ENCODE data around the gene CNTFR.

CNTFR gene

DNA sequence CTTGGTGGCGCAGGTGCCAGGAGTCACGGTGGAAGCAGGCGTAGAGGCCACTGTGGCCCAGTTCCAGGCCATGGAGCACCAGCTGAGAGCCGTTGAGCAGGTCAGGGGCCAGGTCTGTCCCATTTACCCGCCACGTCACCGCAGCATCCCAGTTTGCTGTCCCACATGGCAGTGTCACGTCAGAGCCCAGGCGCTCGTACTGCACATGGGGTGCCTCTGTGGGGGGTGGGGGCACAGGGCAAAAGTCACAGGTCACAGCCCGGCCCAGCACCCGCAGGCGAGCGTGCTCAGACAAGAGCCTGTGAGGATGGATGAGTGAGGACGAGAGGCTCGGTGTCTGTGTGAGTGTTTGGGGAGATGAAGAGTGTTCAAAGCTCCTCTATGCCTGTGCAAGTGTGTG lies 24.9 kb downstream of the CNTFR start:
- in situ Hi-C loops (cut with HindIII; ENCODE audit: low pct_ligation_motif_present, low sequenced_read_pairs), result no loop called here

DNA sequence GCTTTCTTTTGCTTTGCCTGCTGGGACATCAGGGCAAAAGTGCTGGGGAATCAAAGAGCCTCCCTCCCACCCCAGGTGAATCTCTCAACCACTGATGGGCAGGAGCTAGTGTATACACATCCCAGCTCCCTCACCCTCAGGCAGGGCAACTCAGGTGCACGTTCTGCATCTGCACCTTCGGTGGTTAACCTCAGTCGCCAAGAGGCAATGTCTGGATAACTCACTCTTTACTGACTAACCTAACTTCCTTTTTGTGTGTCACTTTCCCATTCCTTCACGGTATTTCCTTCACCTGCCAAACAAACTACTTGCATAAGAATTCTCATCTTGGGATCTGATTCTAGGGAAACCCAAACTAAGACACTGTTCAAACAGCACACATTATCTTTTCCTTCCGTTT lies 26.3 kb downstream of the CNTFR start:
- Histone ChIP-seq H3K36me3 (replicated peaks) (no peaks in the 10 kb centered on the region), H3K27me3 (replicated peaks) (peaks cover 15% of the 10 kb centered on the region), H3K27ac (no peak overlapping the region), H3K4me3 (ENCODE audit: low read depth, low read length) (no peak overlapping the region)
- TF ChIP-seq, protein P1, sequence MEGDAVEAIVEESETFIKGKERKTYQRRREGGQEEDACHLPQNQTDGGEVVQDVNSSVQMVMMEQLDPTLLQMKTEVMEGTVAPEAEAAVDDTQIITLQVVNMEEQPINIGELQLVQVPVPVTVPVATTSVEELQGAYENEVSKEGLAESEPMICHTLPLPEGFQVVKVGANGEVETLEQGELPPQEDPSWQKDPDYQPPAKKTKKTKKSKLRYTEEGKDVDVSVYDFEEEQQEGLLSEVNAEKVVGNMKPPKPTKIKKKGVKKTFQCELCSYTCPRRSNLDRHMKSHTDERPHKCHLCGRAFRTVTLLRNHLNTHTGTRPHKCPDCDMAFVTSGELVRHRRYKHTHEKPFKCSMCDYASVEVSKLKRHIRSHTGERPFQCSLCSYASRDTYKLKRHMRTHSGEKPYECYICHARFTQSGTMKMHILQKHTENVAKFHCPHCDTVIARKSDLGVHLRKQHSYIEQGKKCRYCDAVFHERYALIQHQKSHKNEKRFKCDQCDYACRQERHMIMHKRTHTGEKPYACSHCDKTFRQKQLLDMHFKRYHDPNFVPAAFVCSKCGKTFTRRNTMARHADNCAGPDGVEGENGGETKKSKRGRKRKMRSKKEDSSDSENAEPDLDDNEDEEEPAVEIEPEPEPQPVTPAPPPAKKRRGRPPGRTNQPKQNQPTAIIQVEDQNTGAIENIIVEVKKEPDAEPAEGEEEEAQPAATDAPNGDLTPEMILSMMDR (IDR thresholded peaks at IDR 0.05; ENCODE audit: low read depth, low read length, missing control alignments), result no peak
- in situ Hi-C loops (cut with HindIII; ENCODE audit: low pct_ligation_motif_present, low sequenced_read_pairs), result no loop called here
- DNase-seq, result no peak

More for the DNA sequence above, 24.9 kb downstream of the CNTFR start:
- H3K4me3 ChIP-seq (ENCODE audit: low read depth, low read length), result no peak overlapping the region
- TF ChIP-seq, protein P1 (IDR thresholded peaks at IDR 0.05; ENCODE audit: low read depth, low read length, missing control alignments), result no peak
- H3K27me3 ChIP-seq (replicated peaks), result peaks cover 11% of the 10 kb centered on the region
- H3K27ac ChIP-seq, result no peak overlapping the region
- H3K36me3 ChIP-seq (replicated peaks), result no peaks in the 10 kb centered on the region
- no peak for DNase-seq

DNA sequence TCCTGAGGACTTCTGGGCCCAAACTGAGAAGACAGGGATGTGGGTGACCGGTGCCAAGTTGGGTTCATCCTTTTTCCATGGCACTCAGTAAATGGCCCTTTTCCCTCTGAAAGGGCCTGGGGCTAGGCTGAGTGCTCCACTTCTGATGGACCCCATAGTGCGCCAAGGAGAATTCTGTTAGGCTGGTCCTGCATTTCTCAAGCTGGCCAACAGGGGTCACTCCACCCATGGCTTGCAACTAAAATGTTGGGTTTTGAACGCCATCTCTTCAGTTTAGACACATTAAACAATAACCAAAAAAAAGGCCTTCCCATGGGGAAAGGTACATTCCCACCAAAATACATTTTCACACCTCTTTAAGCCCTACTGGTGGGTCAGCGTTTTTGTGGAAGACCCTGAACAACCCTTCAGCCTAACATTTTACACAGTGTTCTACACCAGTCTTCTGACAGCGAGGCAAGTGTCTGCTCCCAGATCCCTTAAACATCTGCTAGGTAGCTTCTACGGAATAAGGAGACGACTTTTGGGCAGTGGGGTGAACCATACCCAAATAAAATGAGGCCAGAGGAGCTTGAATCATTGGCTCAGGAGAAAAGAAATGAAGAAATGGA lies 27.3 kb downstream of the CNTFR start:
- Histone ChIP-seq H3K27me3 (replicated peaks) (peaks cover 12% of the 10 kb centered on the region), H3K36me3 (replicated peaks) (no peaks in the 10 kb centered on the region), H3K4me3 (ENCODE audit: low read depth, low read length) (no peak overlapping the region), H3K27ac (no peak overlapping the region)
- DNase-seq, result no peak
- in situ Hi-C loops (cut with HindIII; ENCODE audit: low pct_ligation_motif_present, low sequenced_read_pairs), result no loop called here
- TF ChIP-seq, protein P1 (IDR thresholded peaks at IDR 0.05; ENCODE audit: low read depth, low read length, missing control alignments), result peak; percentile 77

DNA sequence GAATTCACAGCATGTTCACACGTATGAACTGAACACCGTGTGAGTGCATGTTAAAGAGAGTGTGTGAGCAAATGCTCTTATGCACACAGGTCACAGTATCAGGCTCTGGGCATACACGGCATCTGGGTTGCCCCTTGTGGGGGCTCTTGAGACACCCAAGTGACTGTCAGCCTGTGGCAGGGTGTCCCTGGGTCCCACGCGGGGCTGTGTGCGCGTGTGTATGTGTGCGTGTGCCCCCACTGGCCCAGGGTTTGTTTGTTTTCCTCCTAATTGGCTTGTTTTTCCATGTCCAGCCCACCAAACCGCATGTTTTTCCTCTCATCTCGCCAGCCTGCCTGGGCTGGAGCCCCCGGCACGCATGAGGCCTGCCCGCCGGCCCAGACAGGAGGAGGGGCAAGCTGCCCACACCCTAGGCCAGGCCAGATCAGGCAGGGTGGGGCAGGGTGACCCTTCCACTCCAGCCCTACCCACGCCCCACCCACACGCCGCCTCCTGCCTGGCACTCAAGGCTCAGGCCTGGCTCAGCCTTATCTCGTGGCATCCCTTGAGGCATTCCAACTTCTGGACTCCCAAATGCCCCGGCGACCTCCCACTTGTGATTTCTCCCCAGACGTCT lies 28.8 kb downstream of the CNTFR start:
- H3K27ac ChIP-seq, result no peak overlapping the region
- no peak for DNase-seq
- H3K4me3 ChIP-seq (ENCODE audit: low read depth, low read length), result no peak overlapping the region
- no peaks in the 10 kb centered on the region for H3K36me3 ChIP-seq (replicated peaks)
- H3K27me3 ChIP-seq (replicated peaks), result peaks cover 14% of the 10 kb centered on the region
- TF ChIP-seq, protein P1 (IDR thresholded peaks at IDR 0.05; ENCODE audit: low read depth, low read length, missing control alignments), result no peak
- in situ Hi-C loops (cut with HindIII; ENCODE audit: low pct_ligation_motif_present, low sequenced_read_pairs), result no loop called here

DNA sequence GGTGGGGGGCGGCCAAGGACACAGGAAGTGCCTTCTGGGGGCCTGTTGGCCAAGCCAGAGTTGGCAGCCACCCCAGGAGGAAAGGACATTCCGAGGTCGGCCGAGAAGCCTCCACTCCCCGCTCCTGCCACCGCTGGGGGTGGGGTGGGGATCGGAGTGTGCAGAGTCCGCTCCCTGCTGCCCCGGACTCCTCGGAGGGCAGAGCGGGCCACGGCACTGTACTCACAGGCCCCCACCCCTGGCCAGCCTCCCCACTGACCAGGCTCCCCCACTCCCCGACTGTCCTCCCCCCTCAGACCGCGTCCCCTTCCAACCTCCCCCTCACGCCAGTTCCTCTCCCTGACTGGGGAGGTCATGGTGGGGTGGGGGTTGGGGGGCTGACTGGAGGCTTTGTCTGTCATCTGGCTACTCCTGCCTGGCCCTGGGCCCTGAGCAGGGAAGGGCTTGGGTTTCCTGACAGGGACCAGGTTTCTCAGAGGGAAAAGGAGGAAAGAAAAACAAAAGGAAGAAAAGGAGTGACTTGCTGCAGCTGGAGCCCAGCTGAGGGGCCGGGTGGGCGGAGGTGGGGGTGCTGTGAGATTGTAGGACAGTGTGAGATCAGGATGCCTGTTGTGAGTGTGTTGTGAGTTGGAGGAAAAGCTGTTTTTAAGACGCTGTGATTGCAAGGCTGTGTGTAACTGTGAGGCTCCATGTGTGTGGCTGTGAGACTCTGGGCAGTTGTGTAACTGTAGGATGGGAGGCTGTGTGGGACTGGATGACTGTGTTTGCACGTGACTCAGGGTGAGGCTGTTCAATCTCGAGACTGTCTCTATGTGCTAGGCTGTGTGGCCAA lies 29.7 kb downstream of the CNTFR start:
- Histone ChIP-seq H3K27ac (no peak overlapping the region), H3K4me3 (ENCODE audit: low read depth, low read length) (peak overlapping the region; percentile 3), H3K36me3 (replicated peaks) (no peaks in the 10 kb centered on the region), H3K27me3 (replicated peaks) (peaks cover 16% of the 10 kb centered on the region)
- in situ Hi-C loops (cut with HindIII; ENCODE audit: low pct_ligation_motif_present, low sequenced_read_pairs), result no loop called here
- peak; percentile 43 for DNase-seq
- TF ChIP-seq, protein P1 (IDR thresholded peaks at IDR 0.05; ENCODE audit: low read depth, low read length, missing control alignments), result no peak
